HUES64 (cell line): ENCODE data around the gene NDUFB6.

Source experiments
- H3K27ac ChIP-seq: 2 replicates; pipeline ENCODE4 v1.7.0; 2013; ENCODE audit warnings: low read depth, low read length, inconsistent platforms
- H3K27me3 ChIP-seq: 2 replicates; pipeline ENCODE4 v1.6.1; 2013; ENCODE audit warnings: mild to moderate bottlenecking, low read length; ENCODE audit not compliant: insufficient read depth
- H3K36me3 ChIP-seq: 2 replicates; pipeline ENCODE4 v1.6.1; 2013; ENCODE audit warnings: mild to moderate bottlenecking, low read length; ENCODE audit not compliant: insufficient read depth
- H3K4me1 ChIP-seq: 2 replicates; pipeline ENCODE4 v1.6.1; 2013; ENCODE audit warnings: mild to moderate bottlenecking, low read length, moderate library complexity; ENCODE audit not compliant: insufficient read depth
- H3K4me3 ChIP-seq: 2 replicates; pipeline ENCODE4 v1.5.1; 2013; ENCODE audit warnings: mild to moderate bottlenecking, low read length, moderate library complexity
- H3K9ac ChIP-seq: 2 replicates; pipeline ENCODE4 v1.6.1; 2013; ENCODE audit warnings: mild to moderate bottlenecking, low read depth, low read length
- H3K9me3 ChIP-seq: 2 replicates; pipeline ENCODE4 v1.6.1; 2013; ENCODE audit warnings: low read depth, low read length; ENCODE audit not compliant: insufficient read depth
- WGBS: fragments of 150-250, 120-280 bp; methylation state at CpG from one replicate; pipeline ENCODE4 v1.1.7; 2013; ENCODE audit warnings: missing lambda C conversion rate; 5-methylcytosine and 5-hydroxymethylcytosine counted together

NDUFB6 gene

GRCh38 chr9:32518276-32518675 is 54.7 kb downstream of the NDUFB6 start:
- no peaks in the 10 kb centered on the region for H3K27me3 ChIP-seq
- peaks cover 52% of the 10 kb centered on the region for H3K9me3 ChIP-seq
- no peaks in the 10 kb centered on the region for H3K4me1 ChIP-seq
- H3K9ac ChIP-seq, result no peak overlapping the region
- no peak overlapping the region for H3K4me3 ChIP-seq
- WGBS, result 100% methylated on average over 1 of the region's 1 CpG
- peaks cover 3% of the 10 kb centered on the region; the same call in 1 of the 2 replicates for H3K36me3 ChIP-seq
- no peak overlapping the region for H3K27ac ChIP-seq

- Histone ChIP-seq H3K4me3 (no peak overlapping the region), H3K9me3 (peaks cover 48% of the 10 kb centered on the region), H3K4me1 (no peaks in the 10 kb centered on the region), H3K27me3 (no peaks in the 10 kb centered on the region), H3K36me3 (peaks cover 3% of the 10 kb centered on the region; the same call in 1 of the 2 replicates), H3K27ac (no peak overlapping the region), H3K9ac (no peak overlapping the region)
Measured at GRCh38 chr9:32516241-32516640, 56.7 kb downstream of the NDUFB6 start.

GRCh38 chr9:32508728-32509127 is 64.2 kb downstream of the NDUFB6 start:
- no peak overlapping the region for H3K9ac ChIP-seq
- H3K9me3 ChIP-seq, result no peaks in the 10 kb centered on the region
- peaks cover 5% of the 10 kb centered on the region; the same call in 1 of the 2 replicates for H3K4me1 ChIP-seq
- WGBS, result 38% methylated on average over 1 of the region's 1 CpG
- no peak overlapping the region for H3K4me3 ChIP-seq
- H3K27ac ChIP-seq, result no peak overlapping the region
- no peaks in the 10 kb centered on the region for H3K27me3 ChIP-seq
- H3K36me3 ChIP-seq, result no peaks in the 10 kb centered on the region

- Histone ChIP-seq H3K27ac (no peak overlapping the region), H3K9me3 (no peaks in the 10 kb centered on the region), H3K27me3 (no peaks in the 10 kb centered on the region), H3K4me3 (no peak overlapping the region), H3K9ac (no peak overlapping the region), H3K36me3 (peaks cover 12% of the 10 kb centered on the region), H3K4me1 (no peaks in the 10 kb centered on the region; the same call in 1 of the 2 replicates)
- WGBS, result 62% methylated on average over 3 of the region's 3 CpGs
Measured at GRCh38 chr9:32503008-32503407, 70.0 kb downstream of the NDUFB6 start.
